GM23338 (cell line): ENCODE data around the gene SERGEF. TPM values are rescaled to one million over a fixed set of nuclear protein-coding genes. Genes with fewer than 3 reads are reported as not detected.

ENCODE experiments used
- ATAC-seq: fragments of 200-7000 bp; cut with Tn5 transposase; 3 replicates; pipeline ENCODE4 v1.9.1; 2020
- DNase-seq: peaks from one replicate; pipeline ENCODE4 v3.0.0-alpha.2; 2015; ENCODE audit warnings: low spot score
- H2AFZ ChIP-seq: fragments of 200-600 bp; sonication (generic); 2 replicates; pipeline ENCODE4 v1.8.0; 2016; ENCODE audit warnings: antibody characterized with exemption, mild to moderate bottlenecking, moderate library complexity
- H3F3A ChIP-seq: fragments of 200-600 bp; sonication (generic); replicated peaks from 2 replicates; pipeline ENCODE4 v1.8.0; 2017; ENCODE audit warnings: antibody characterized with exemption, mixed run types, low read depth
- H3K27ac ChIP-seq: fragments of 200-600 bp; sonication (generic); 2 replicates; pipeline ENCODE4 v1.6.1; 2016; ENCODE audit warnings: low read depth
- H3K27me3 ChIP-seq: fragments of 200-600 bp; sonication (generic); 2 replicates; pipeline ENCODE4 v1.8.0; 2016; ENCODE audit warnings: mild to moderate bottlenecking, mixed run types, moderate library complexity; ENCODE audit not compliant: insufficient read depth
- H3K36me3 ChIP-seq: fragments of 200-600 bp; sonication (generic); 2 replicates; pipeline ENCODE4 v1.8.0; 2016; ENCODE audit warnings: mild to moderate bottlenecking; ENCODE audit not compliant: insufficient read depth
- H3K4me1 ChIP-seq: fragments of 200-600 bp; sonication (generic); 2 replicates; pipeline ENCODE4 v1.8.0; 2016; ENCODE audit warnings: mild to moderate bottlenecking, moderate library complexity; ENCODE audit not compliant: insufficient read depth
- H3K4me2 ChIP-seq: fragments of 200-600 bp; sonication (generic); 2 replicates; pipeline ENCODE4 v1.7.1; 2017; ENCODE audit warnings: mixed run types
- H3K4me3 ChIP-seq: fragments of 200-600 bp; sonication (generic); 2 replicates; pipeline ENCODE4 v1.6.1; 2016; ENCODE audit warnings: mixed run types
- H3K79me2 ChIP-seq: fragments of 200-600 bp; sonication (generic); replicated peaks from 2 replicates; pipeline ENCODE4 v1.8.0; 2017; ENCODE audit warnings: mild to moderate bottlenecking; ENCODE audit not compliant: insufficient read depth
- H3K9me2 ChIP-seq: fragments of 200-600 bp; sonication (generic); 2 replicates; pipeline ENCODE4 v1.8.0; 2017; ENCODE audit not compliant: insufficient read depth
- H4K20me1 ChIP-seq: fragments of 200-600 bp; sonication (generic); replicated peaks from 2 replicates; pipeline ENCODE4 v1.8.0; 2017; ENCODE audit warnings: mild to moderate bottlenecking; ENCODE audit not compliant: insufficient read depth
- H3K27ac Mint-ChIP-seq: 2 replicates; pipeline ENCODE4 v1.8.0; 2020; ENCODE audit warnings: inconsistent platforms, mild to moderate bottlenecking, moderate library complexity, mixed read lengths
- H3K27me3 Mint-ChIP-seq: 3 replicates; pipeline ENCODE4 v1.8.0; 2022; ENCODE audit warnings: low read depth, mild to moderate bottlenecking, moderate library complexity, mixed read lengths, inconsistent platforms; ENCODE audit not compliant: insufficient read depth, poor library complexity
- H3K36me3 Mint-ChIP-seq: 3 replicates; pipeline ENCODE4 v1.8.0; 2021; ENCODE audit warnings: low read depth, mild to moderate bottlenecking, inconsistent platforms, moderate library complexity, mixed read lengths
- H3K4me1 Mint-ChIP-seq: 3 replicates; pipeline ENCODE4 v1.8.0; 2020; ENCODE audit warnings: mild to moderate bottlenecking, inconsistent platforms, mixed read lengths
- H3K4me3 Mint-ChIP-seq: 3 replicates; pipeline ENCODE4 v1.8.0; 2021; ENCODE audit warnings: moderate library complexity, mild to moderate bottlenecking, inconsistent platforms, mixed read lengths
- H3K9me3 Mint-ChIP-seq: 3 replicates; pipeline ENCODE4 v1.8.0; 2020; ENCODE audit warnings: moderate library complexity, mild to moderate bottlenecking, inconsistent platforms, mixed read lengths
- CREB1 ChIP-seq: fragments of 250-450 bp; sonication (Bioruptor Pico); IDR thresholded peaks from 2 replicates; pipeline ENCODE4 v1.5.0; 2020; ENCODE audit warnings: low read depth, mild to moderate bottlenecking, moderate library complexity
- CTCF ChIP-seq, 2 experiments: fragments of 200-600 bp in 1 of 2; sonication (generic) in 1 of 2; conservative IDR thresholded peaks; 2 replicates each; pipeline versions ENCODE4 v1.5.1 to v1.6.1; 2016 to 2017; ENCODE audit warnings: antibody characterized with exemption in 2 of 2, low read depth in 2 of 2, mild to moderate bottlenecking in 2 of 2, moderate library complexity in 1 of 2
- ETS1 ChIP-seq: IDR thresholded peaks from 2 replicates; pipeline ENCODE4 v1.6.1; 2016; ENCODE audit warnings: antibody characterized with exemption
- EZH2 ChIP-seq: fragments of 200-600 bp; sonication (generic); IDR thresholded peaks from one replicate; pipeline ENCODE4 v1.8.0; 2017; ENCODE audit warnings: antibody characterized with exemption, mild to moderate bottlenecking, low read depth; ENCODE audit not compliant: unreplicated experiment
- JUNB ChIP-seq: IDR thresholded peaks from one replicate; pipeline ENCODE4 v1.6.1; 2016; ENCODE audit warnings: antibody characterized with exemption; ENCODE audit not compliant: unreplicated experiment
- NANOG ChIP-seq: IDR thresholded peaks from 2 replicates; pipeline ENCODE4 v1.6.1; 2016; ENCODE audit warnings: antibody characterized with exemption, borderline replicate concordance
- POLR2AphosphoS5 ChIP-seq: IDR thresholded peaks from 2 replicates; pipeline ENCODE4 v1.6.1; 2016; ENCODE audit warnings: antibody characterized with exemption, low read depth
- REST ChIP-seq: IDR thresholded peaks from one replicate; pipeline ENCODE4 v1.6.1; 2018; ENCODE audit warnings: antibody characterized with exemption; ENCODE audit not compliant: unreplicated experiment
- STAT1 ChIP-seq: IDR thresholded peaks from one replicate; pipeline ENCODE4 v1.6.1; 2016; ENCODE audit warnings: antibody characterized with exemption; ENCODE audit not compliant: unreplicated experiment
- ZNF114 ChIP-seq: fragments of 250-450 bp; sonication (Bioruptor Pico); IDR thresholded peaks from 2 replicates; pipeline ENCODE4 v1.5.0; 2020; ENCODE audit warnings: mild to moderate bottlenecking, moderate library complexity
- ZNF331 ChIP-seq: fragments of 250-450 bp; sonication (Bioruptor Pico); IDR thresholded peaks from 2 replicates; pipeline ENCODE4 v1.5.0; 2020; ENCODE audit warnings: low read depth, mild to moderate bottlenecking, moderate library complexity
- polyA plus RNA-seq: library from polyadenylated mRNA; unstranded; fragments of >200 nt; fragmentation: Nextera tagmentation; extraction: Ambion mirVana; gene quantifications from 2 replicates; pipeline ENCODE4 v1.2.1, GENCODE V29; 2016
- total RNA-seq: library from RNA; depleted of rRNA; stranded (reverse); fragments of >200 nt; shearing (Covaris generic); gene quantifications from 2 replicates; pipeline ENCODE4 v1.2.3, GENCODE V29; 2014

Gene SERGEF
- total and polyA plus RNA-seq, 2 experiments from 2014 or later: 24.2 to 27.9 TPM

- TF ChIP-seq REST: no peak
- TF ChIP-seq CREB1 (CRISPR knock-in tag): no peak
Measured at GRCh38 chr11:18036456-18036855, 23.6 kb upstream of the SERGEF start (continued).

GRCh38 chr11:18027475-18027874 is 14.6 kb upstream of the SERGEF start:
- Mint-ChIP-seq H3K4me3 (no peak overlapping the region), H3K27ac (no peak overlapping the region), H3K27me3 (peaks cover 2% of the 10 kb centered on the region), H3K4me1 (peaks cover 9% of the 10 kb centered on the region; the same call in 2 of the 3 replicates), H3K36me3 (no peaks in the 10 kb centered on the region), H3K9me3 (no peaks in the 10 kb centered on the region)
- Histone ChIP-seq H3F3A (no peaks in the 10 kb centered on the region), H3K79me2 (no peaks in the 10 kb centered on the region), H2AFZ (no peak overlapping the region), H3K27me3 (no peaks in the 10 kb centered on the region), H3K4me2 (peak overlapping the region; percentile 41), H3K36me3 (no peaks in the 10 kb centered on the region), H3K9me2 (no peaks in the 10 kb centered on the region), H4K20me1 (no peaks in the 10 kb centered on the region), H3K4me1 (peaks cover 14% of the 10 kb centered on the region), H3K27ac (no peak overlapping the region), H3K4me3 (no peak overlapping the region)
- ATAC-seq (no peak), DNase-seq (no peak)
- TF ChIP-seq NANOG (no peak), ETS1 (no peak), CTCF (conservative IDR thresholded peaks at IDR 0.05; ENCODE audit: low read depth in 2 of 2) (no peak), POLR2AphosphoS5 (no peak), ZNF331 (CRISPR knock-in tag) (no peak), REST (no peak), ZNF114 (no peak), EZH2 (no peak), JUNB (no peak), STAT1 (no peak)
